Loucy (cell line): ENCODE results near the gene NFKBIZ.
"Not testable (repeated sequence)": the region's sequence is repeated elsewhere in the genome, so short reads cannot be mapped to it uniquely, and the experiment has no call there.

Experiments used
- H2AFZ ChIP-seq: fragments of 200-600 bp; sonication (generic); 2 replicates; pipeline ENCODE4 v1.6.0; 2016; ENCODE audit warnings: antibody characterized with exemption, mild to moderate bottlenecking, low read length, moderate library complexity
- H3F3A ChIP-seq: fragments of 200-600 bp; 2 replicates; pipeline ENCODE4 v1.6.0; 2016; ENCODE audit warnings: antibody characterized with exemption, low read depth, mild to moderate bottlenecking
- H3K27me3 ChIP-seq: fragments of 200-600 bp; sonication (generic); 2 replicates; pipeline ENCODE4 v1.6.1; 2014; ENCODE audit warnings: low read length, mild to moderate bottlenecking; ENCODE audit not compliant: insufficient read depth, poor library complexity, severe bottlenecking
- H3K36me3 ChIP-seq: fragments of 200-600 bp; sonication (generic); 2 replicates; pipeline ENCODE4 v1.6.1; 2016; ENCODE audit warnings: low read length; ENCODE audit not compliant: insufficient read depth
- H3K4me1 ChIP-seq: fragments of 200-600 bp; sonication (generic); 2 replicates; pipeline ENCODE4 v1.5.1; 2014; ENCODE audit warnings: low read length, mild to moderate bottlenecking; ENCODE audit not compliant: insufficient read depth, poor library complexity, severe bottlenecking
- H3K4me2 ChIP-seq: fragments of 200-600 bp; sonication (generic); 2 replicates; pipeline ENCODE4 v1.6.0; 2014; ENCODE audit warnings: antibody characterized with exemption, low read length, low read depth, mild to moderate bottlenecking; ENCODE audit not compliant: poor library complexity, severe bottlenecking
- H3K4me3 ChIP-seq: fragments of 200-600 bp; sonication (generic); 2 replicates; pipeline ENCODE4 v1.5.1; 2014; ENCODE audit warnings: low read length, mild to moderate bottlenecking, mixed read lengths; ENCODE audit not compliant: poor library complexity, severe bottlenecking
- H3K79me2 ChIP-seq: fragments of 200-600 bp; sonication (generic); 2 replicates; pipeline ENCODE4 v1.6.1; 2014; ENCODE audit warnings: low read length; ENCODE audit not compliant: insufficient read depth
- H3K9ac ChIP-seq: fragments of 200-600 bp; sonication (generic); 2 replicates; pipeline ENCODE4 v1.6.0; 2014; ENCODE audit warnings: mild to moderate bottlenecking, low read depth, low read length, moderate library complexity; ENCODE audit not compliant: poor library complexity, severe bottlenecking
- H3K9me2 ChIP-seq: fragments of 200-600 bp; sonication (generic); replicated peaks from 2 replicates; pipeline ENCODE4 v1.6.1; 2016; ENCODE audit warnings: low read depth, low read length, mixed read lengths
- H3K9me3 ChIP-seq: fragments of 200-600 bp; sonication (generic); 2 replicates; pipeline ENCODE4 v1.6.1; 2014; ENCODE audit warnings: mild to moderate bottlenecking, antibody characterized with exemption, low read length, low read depth; ENCODE audit not compliant: insufficient read depth
- H4K20me1 ChIP-seq: fragments of 200-600 bp; sonication (generic); 2 replicates; pipeline ENCODE4 v1.6.0; 2014; ENCODE audit warnings: antibody characterized with exemption, low read length, mild to moderate bottlenecking; ENCODE audit not compliant: insufficient read depth, poor library complexity, severe bottlenecking
- EZH2phosphoT487 ChIP-seq: fragments of 200-600 bp; IDR thresholded peaks from 2 replicates; pipeline ENCODE4 v1.6.1; 2018; ENCODE audit warnings: antibody characterized with exemption, mild to moderate bottlenecking, moderate library complexity, borderline replicate concordance
- TF ChIP-seq, protein P1 (sequence below): fragments of 200-600 bp; sonication (generic); conservative IDR thresholded peaks from 2 replicates; pipeline ENCODE4 v1.5.1; 2014; ENCODE audit warnings: mild to moderate bottlenecking, antibody characterized with exemption, low read length

Gene NFKBIZ

DNA sequence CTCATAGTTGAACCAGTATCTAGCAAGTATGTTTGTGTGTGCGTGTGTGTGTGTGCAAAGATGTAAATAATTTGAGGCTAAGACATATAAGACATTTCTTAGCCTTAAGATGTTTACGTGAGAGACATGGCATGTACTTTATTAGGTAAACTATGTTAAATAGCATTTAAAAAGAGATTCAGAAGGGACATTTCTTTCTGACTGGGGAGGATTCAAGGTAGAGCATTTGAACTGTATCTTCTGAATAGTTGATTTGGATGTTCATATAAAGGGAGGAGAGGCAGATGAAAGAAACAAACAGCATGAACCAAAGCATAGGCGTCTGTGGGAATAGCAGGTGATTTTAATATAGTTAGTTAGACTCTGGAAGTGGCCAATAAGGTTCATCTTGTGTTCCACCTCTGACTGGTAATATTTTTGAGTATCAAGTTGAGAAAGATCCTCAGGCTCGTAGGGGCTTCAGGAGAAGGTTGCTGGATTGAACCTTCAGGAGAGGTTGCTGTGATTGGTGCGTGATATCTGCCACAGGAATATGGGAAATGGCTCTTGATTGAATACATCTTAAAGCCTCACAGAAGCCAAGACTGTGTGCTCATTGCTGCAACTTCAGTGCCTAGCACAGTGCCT lies 12.6 kb downstream of the NFKBIZ start:
- H3K36me3 ChIP-seq = peaks cover 37% of the 10 kb centered on the region; the same call in 1 of the 2 replicates
- H3K79me2 ChIP-seq = no peaks in the 10 kb centered on the region
- no peaks in the 10 kb centered on the region for H3K9me3 ChIP-seq
- H2AFZ ChIP-seq = no peak overlapping the region
- H3F3A ChIP-seq = 0 out of 2 replicates have a peak, but pooled peaks cover 3% of the 10 kb centered on the region
- no peaks in the 10 kb centered on the region for H4K20me1 ChIP-seq
- no peak overlapping the region for H3K9ac ChIP-seq
- H3K4me1 ChIP-seq = peaks cover 9% of the 10 kb centered on the region
- no peaks in the 10 kb centered on the region for H3K27me3 ChIP-seq
- H3K4me2 ChIP-seq = no peak overlapping the region
- no peak overlapping the region for H3K4me3 ChIP-seq
- no peak for TF ChIP-seq EZH2phosphoT487
- H3K9me2 ChIP-seq = no peaks in the 10 kb centered on the region

DNA sequence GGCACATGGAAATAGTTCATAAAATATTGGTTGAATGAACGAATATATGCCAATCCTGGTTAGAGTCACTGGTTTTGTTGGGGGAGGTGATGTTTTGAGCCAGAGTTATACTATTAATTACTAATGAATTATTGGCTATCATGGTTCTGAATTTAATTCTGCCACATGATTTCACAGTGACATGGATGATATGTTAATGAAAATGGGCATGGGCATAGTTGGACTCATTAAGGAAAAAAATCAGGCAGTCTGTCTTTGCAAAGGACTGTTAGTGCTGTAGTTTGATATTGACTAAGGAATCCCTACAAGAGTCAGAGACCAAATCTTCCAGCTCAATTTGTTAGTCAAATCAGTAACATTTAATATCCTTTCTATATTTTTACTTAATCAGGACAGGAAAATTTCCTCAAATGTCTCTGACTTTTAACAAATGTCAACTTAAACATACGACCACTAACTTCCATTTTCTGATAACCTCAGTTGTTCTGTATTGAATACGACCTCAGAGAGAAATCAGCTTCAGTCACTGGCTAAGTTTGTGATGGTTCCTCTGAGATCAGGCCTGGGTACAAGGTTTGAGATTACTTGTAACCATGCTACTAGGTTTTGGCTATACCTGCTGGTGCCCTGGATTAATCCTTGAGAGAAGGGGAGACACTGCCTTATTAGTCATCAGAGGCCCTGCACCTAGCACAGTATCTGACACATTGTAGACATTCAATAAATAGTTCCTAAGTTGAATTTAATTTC lies 13.3 kb downstream of the NFKBIZ start:
- Histone ChIP-seq H3K36me3 (peaks cover 30% of the 10 kb centered on the region; the same call in 1 of the 2 replicates), H3K9ac (no peak overlapping the region), H3K9me2 (no peaks in the 10 kb centered on the region), H2AFZ (no peak overlapping the region), H3K79me2 (no peaks in the 10 kb centered on the region), H3K4me1 (peaks cover 13% of the 10 kb centered on the region), H3K4me3 (no peak overlapping the region), H3K9me3 (no peaks in the 10 kb centered on the region), H3F3A (0 out of 2 replicates have a peak, but pooled peaks cover 3% of the 10 kb centered on the region), H4K20me1 (no peaks in the 10 kb centered on the region), H3K27me3 (no peaks in the 10 kb centered on the region), H3K4me2 (no peak overlapping the region)
- TF ChIP-seq, protein P1, sequence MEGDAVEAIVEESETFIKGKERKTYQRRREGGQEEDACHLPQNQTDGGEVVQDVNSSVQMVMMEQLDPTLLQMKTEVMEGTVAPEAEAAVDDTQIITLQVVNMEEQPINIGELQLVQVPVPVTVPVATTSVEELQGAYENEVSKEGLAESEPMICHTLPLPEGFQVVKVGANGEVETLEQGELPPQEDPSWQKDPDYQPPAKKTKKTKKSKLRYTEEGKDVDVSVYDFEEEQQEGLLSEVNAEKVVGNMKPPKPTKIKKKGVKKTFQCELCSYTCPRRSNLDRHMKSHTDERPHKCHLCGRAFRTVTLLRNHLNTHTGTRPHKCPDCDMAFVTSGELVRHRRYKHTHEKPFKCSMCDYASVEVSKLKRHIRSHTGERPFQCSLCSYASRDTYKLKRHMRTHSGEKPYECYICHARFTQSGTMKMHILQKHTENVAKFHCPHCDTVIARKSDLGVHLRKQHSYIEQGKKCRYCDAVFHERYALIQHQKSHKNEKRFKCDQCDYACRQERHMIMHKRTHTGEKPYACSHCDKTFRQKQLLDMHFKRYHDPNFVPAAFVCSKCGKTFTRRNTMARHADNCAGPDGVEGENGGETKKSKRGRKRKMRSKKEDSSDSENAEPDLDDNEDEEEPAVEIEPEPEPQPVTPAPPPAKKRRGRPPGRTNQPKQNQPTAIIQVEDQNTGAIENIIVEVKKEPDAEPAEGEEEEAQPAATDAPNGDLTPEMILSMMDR = no peak
- no peak for TF ChIP-seq EZH2phosphoT487

DNA sequence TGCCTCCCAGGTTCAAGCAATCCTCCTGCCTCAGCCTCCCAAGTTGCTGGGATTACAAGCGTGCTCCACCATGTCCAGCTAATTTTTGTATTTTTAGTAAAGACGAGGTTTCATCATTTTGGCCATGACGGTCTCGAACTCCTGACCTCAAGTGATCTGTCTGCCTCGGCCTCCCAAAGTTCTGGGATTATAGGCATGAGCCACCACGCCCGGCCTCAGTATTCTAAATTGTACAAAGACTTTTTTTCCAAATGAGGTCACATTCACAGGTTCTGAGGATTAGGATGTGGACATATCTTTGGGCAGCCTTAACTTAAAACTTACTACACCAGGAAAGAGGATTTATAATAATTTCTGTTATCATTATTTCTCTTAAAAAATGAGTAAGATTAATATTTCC lies 15.6 kb downstream of the NFKBIZ start:
- not testable (repeated sequence) for H2AFZ ChIP-seq, H3F3A ChIP-seq, H3K9me3 ChIP-seq, H3K9me2 ChIP-seq, H4K20me1 ChIP-seq, H3K4me2 ChIP-seq, H3K9ac ChIP-seq, H3K27me3 ChIP-seq, H3K79me2 ChIP-seq, H3K4me1 ChIP-seq, H3K4me3 ChIP-seq
- peaks cover 10% of the 10 kb centered on the region; the same call in 1 of the 2 replicates for H3K36me3 ChIP-seq

DNA sequence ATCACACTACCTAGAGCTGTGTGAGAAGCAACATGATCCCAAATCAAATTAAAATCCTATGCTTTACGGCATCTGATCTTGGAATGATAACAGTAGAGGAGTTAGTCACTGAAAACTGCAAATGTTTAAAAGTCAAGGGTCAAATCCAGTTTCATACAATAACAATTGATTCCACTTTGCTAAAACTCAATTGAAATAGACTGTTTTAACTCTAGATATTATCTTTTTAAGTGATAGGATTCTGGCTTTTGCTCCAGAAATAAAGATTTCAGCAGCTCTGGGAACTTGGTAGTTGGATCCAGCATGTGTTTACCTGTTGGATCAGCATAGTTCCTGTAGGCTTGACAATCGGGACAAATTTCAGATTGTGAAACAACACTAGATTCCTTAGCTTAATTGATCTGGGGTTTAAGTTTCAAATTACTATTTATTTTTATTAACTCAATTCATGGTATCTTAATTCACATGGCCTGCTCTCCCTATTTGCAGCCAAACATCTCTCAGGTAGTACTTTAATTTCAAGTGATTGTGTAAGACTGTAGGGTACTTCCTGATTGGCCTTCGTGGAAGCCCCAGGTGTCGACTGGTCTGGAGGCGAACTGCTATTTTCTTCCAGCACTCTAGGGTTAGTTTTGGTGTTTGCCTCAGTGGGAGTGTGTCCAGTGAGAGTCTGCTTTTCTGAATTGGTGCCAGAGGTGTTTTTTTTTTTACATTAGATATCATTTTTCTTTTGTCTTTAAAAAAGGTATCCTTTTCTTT lies 16.6 kb downstream of the NFKBIZ start:
- no peak overlapping the region for H3K9ac ChIP-seq
- no peak overlapping the region for H3K4me2 ChIP-seq
- H3K9me3 ChIP-seq = no peaks in the 10 kb centered on the region
- peaks cover 6% of the 10 kb centered on the region for H3K4me1 ChIP-seq
- H2AFZ ChIP-seq = no peak overlapping the region
- H3K4me3 ChIP-seq = no peak overlapping the region
- H3K36me3 ChIP-seq = peaks cover 5% of the 10 kb centered on the region; the same call in 1 of the 2 replicates
- no peak for TF ChIP-seq EZH2phosphoT487
- TF ChIP-seq, protein P1 = no peak
- no peaks in the 10 kb centered on the region for H3K27me3 ChIP-seq
- H4K20me1 ChIP-seq = no peaks in the 10 kb centered on the region
- no peaks in the 10 kb centered on the region for H3K9me2 ChIP-seq
- H3K79me2 ChIP-seq = no peaks in the 10 kb centered on the region
- H3F3A ChIP-seq = no peaks in the 10 kb centered on the region
